GM12878 (cell line): ENCODE measurements around the gene SNX2. TPM values are rescaled to one million over a fixed set of nuclear protein-coding genes. Genes with fewer than 3 reads are reported as not detected.

Experiments
- ATAC-seq: fragments of 200-7000 bp; cut with Tn5 transposase; 3 replicates; pipeline ENCODE4 v1.9.1; 2020; ENCODE audit warnings: mild to moderate bottlenecking, moderate library complexity
- BruUV-seq: library from RNA; stranded (reverse); fragments of 400-500 nt; replicated peaks from 2 replicates; lab custom pipeline; 2021; lab: Mats Ljungman, UMichigan
- CTCF ChIA-PET: fragments of 300-600 bp; sonication (Branson Sonifier 250); formaldehyde crosslinking; extraction: SDS; loops from one replicate; lab custom pipeline; 2021; ENCODE audit warnings: inconsistent platforms; lab: Yijun Ruan, JAX
- POLR2A ChIA-PET: fragments of 350-600 bp; formaldehyde crosslinking; extraction: SDS; loops from one replicate; lab custom pipeline; 2021; ENCODE audit warnings: inconsistent platforms; lab: Charles Lee
- RAD21 ChIA-PET: fragments of 300-600 bp; sonication (Branson Sonifier 250); formaldehyde crosslinking; loops from one replicate; lab custom pipeline; 2023; ENCODE audit warnings: antibody characterized with exemption; ENCODE audit not compliant: unreplicated experiment; lab: Charles Lee
- SMC1A ChIA-PET: fragments of 300-600 bp; sonication (Branson Sonifier 250); formaldehyde crosslinking; loops from one replicate; lab custom pipeline; 2023; ENCODE audit not compliant: unreplicated experiment, uncharacterized antibody; lab: Charles Lee
- DNase-seq: peaks from one replicate; pipeline ENCODE4 v3.0.0-alpha.2; 2011; ENCODE audit warnings: low read depth, low spot score
- FAIRE-seq: peaks from 3 replicates; lab custom pipeline; 2011; peaks lifted over from hg19 to GRCh38; lab: Jason Lieb, UNC
- H2AFZ ChIP-seq: 2 replicates; pipeline ENCODE4 v1.6.0; 2011; ENCODE audit warnings: low read depth, low read length, control low read depth; ENCODE audit not compliant: control insufficient read depth
- H3K27ac ChIP-seq: 2 replicates; pipeline ENCODE4 v1.5.1; 2011; ENCODE audit warnings: control low read depth; ENCODE audit not compliant: control insufficient read depth, insufficient read depth
- H3K27me3 ChIP-seq, 2 experiments: replicated peaks in 1 of 2; 2 replicates each; pipeline versions ENCODE4 v1.6.0 to v1.6.1; 2011; ENCODE audit warnings: low read length in 1 of 2; ENCODE audit not compliant: control insufficient read depth in 2 of 2, insufficient read depth in 2 of 2
- H3K36me3 ChIP-seq, 2 experiments: 2 replicates each; pipeline ENCODE4 v1.5.1; 2011; ENCODE audit warnings: low read length in 1 of 2; ENCODE audit not compliant: control insufficient read depth in 2 of 2, insufficient read depth in 2 of 2
- H3K4me1 ChIP-seq: 2 replicates; pipeline ENCODE4 v1.6.1; 2011; ENCODE audit warnings: mild to moderate bottlenecking, low read length, moderate library complexity, mixed read lengths; ENCODE audit not compliant: control insufficient read depth, insufficient read depth
- H3K4me2 ChIP-seq: 2 replicates; pipeline ENCODE4 v1.6.0; 2011; ENCODE audit warnings: control low read depth; ENCODE audit not compliant: control insufficient read depth, insufficient read depth
- H3K4me3 ChIP-seq: fragments of 200-600 bp; sonication (generic); 2 replicates; pipeline ENCODE4 v1.5.1; 2016
- H3K79me2 ChIP-seq: 2 replicates; pipeline ENCODE4 v1.6.0; 2011; ENCODE audit warnings: low read length; ENCODE audit not compliant: control insufficient read depth, insufficient read depth
- H3K9ac ChIP-seq: 2 replicates; pipeline ENCODE4 v1.8.0; 2011; ENCODE audit warnings: low read length, control low read depth, mixed read lengths; ENCODE audit not compliant: control insufficient read depth, insufficient read depth
- H3K9me3 ChIP-seq: replicated peaks from 3 replicates; pipeline ENCODE4 v1.5.1; 2011; ENCODE audit warnings: mild to moderate bottlenecking, low read length; ENCODE audit not compliant: control insufficient read depth, insufficient read depth
- H4K20me1 ChIP-seq: 2 replicates; pipeline ENCODE4 v1.6.0; 2011; ENCODE audit not compliant: control insufficient read depth, insufficient read depth
- E4F1 ChIP-seq: fragments of 450-650 bp; IDR thresholded peaks from 2 replicates; pipeline ENCODE4 v1.6.1; 2018; ENCODE audit warnings: borderline replicate concordance, mild to moderate bottlenecking; ENCODE audit not compliant: partially characterized antibody
- HDAC2 ChIP-seq: fragments of 200-600 bp; sonication (generic); IDR thresholded peaks from 2 replicates; pipeline ENCODE4 v1.6.1; 2017
- MYC ChIP-seq: IDR thresholded peaks from 2 replicates; pipeline ENCODE4 v1.6.1; 2011; ENCODE audit warnings: mild to moderate bottlenecking, low read length, moderate library complexity, inconsistent platforms; ENCODE audit not compliant: insufficient read depth, insufficient replicate concordance, insufficient read length, severe bottlenecking
- RBBP5 ChIP-seq: fragments of 200-600 bp; sonication (generic); conservative IDR thresholded peaks from 2 replicates; pipeline ENCODE4 v1.6.1; 2016
- RFX5 ChIP-seq: IDR thresholded peaks from 2 replicates; pipeline ENCODE4 v1.6.1; 2011; ENCODE audit warnings: low read depth, low read length, improper control_type of control experiment
- RUNX3 ChIP-seq: IDR thresholded peaks from 2 replicates; pipeline ENCODE4 v1.6.1; 2012; ENCODE audit warnings: low read length, inconsistent platforms
- SMAD5 ChIP-seq: IDR thresholded peaks from 2 replicates; pipeline ENCODE4 v1.6.1; 2016; ENCODE audit warnings: antibody characterized with exemption, low read depth
- SRF ChIP-seq, 2 experiments: IDR thresholded peaks; 2 replicates each; pipeline ENCODE4 v1.6.1; 2011; ENCODE audit warnings: low read depth in 2 of 2, low read length in 2 of 2, mild to moderate bottlenecking in 1 of 2, moderate library complexity in 1 of 2
- ZNF687 ChIP-seq: fragments of 450-650 bp; IDR thresholded peaks from 2 replicates; pipeline ENCODE4 v1.6.1; 2017; ENCODE audit warnings: mild to moderate bottlenecking, moderate library complexity
- in situ Hi-C: fragments of 300-500 bp; cut with MboI; formaldehyde crosslinking; loops from 9 replicates; pipeline ENCODE4 v1.14.3; 2018; ENCODE audit warnings: mixed read lengths
- intact Hi-C: fragments of 100-400 bp; cut with micrococcal nuclease; formaldehyde crosslinking; loops from one replicate; pipeline ENCODE4 v1.14.2; 2022; ENCODE audit not compliant: unreplicated experiment
- polyA plus RNA-seq, 11 experiments: library from polyadenylated mRNA; depleted of rRNA in 4 of 11; unstranded in 6 of 11; stranded (reverse) in 5 of 11; fragments of >200 nt; fragmentation: Nextera tagmentation in 4 of 11; fragmentation: Illumina TruSeq in 1 of 11; extraction: Ambion mirVana in 4 of 11; extraction: Trizol in 1 of 11; gene quantifications; 1 replicate in 1 of 11; 2 replicates in 10 of 11; pipeline versions ENCODE4 v1.2.1 to v1.2.3, GENCODE V29; 2011 to 2016; ENCODE audit warnings: inconsistent platforms in 2 of 11, missing spikeins in 2 of 11, low read depth in 1 of 11
- total RNA-seq, 4 experiments: library from RNA; depleted of rRNA in 3 of 4; stranded (reverse); fragments of >200 nt in 3 of 4; fragmentation: Illumina TruSeq in 1 of 4; extraction: Trizol in 1 of 4; gene quantifications; 2 replicates each; pipeline versions ENCODE4 v1.2.1 to v1.2.3, GENCODE V29; 2013 to 2021
- TF ChIP-seq, protein P1 (sequence below): fragments of 450-650 bp; formaldehyde crosslinking; IDR thresholded peaks from 2 replicates; pipeline ENCODE4 v1.4.0; 2022; ENCODE audit warnings: mild to moderate bottlenecking, moderate library complexity
- TF ChIP-seq, protein P2 (sequence below), 3 experiments: IDR thresholded peaks in 2 of 3; conservative IDR thresholded peaks in 1 of 3; 2 replicates each; pipeline ENCODE4 v1.5.1; 2011; ENCODE audit warnings: low read depth in 3 of 3, low read length in 3 of 3, mild to moderate bottlenecking in 3 of 3, control low read depth in 2 of 3, moderate library complexity in 2 of 3, inconsistent platforms in 1 of 3, mixed read lengths in 1 of 3; ENCODE audit not compliant: control insufficient read depth in 2 of 3, insufficient read depth in 1 of 3; ENCODE audit errors: extremely low read depth in 1 of 3

Gene SNX2
- total and polyA plus RNA-seq, 10 of the 15 experiments (the other 5 are each of a cell fraction or from before 2014, with no cell fraction given): 46.3 to 84.3 (median 63.0) TPM

GRCh38 chr5:122738088-122738487, 36.8 kb upstream of the SNX2 start:
- FAIRE-seq (no peak), DNase-seq (no peak), ATAC-seq (no peak)
- Histone ChIP-seq H3K27me3 (no peaks in the 10 kb centered on the region), H3K36me3 (no peaks in the 10 kb centered on the region), H3K4me3 (no peak overlapping the region), H3K9ac (no peak overlapping the region), H3K27ac (no peak overlapping the region), H4K20me1 (no peaks in the 10 kb centered on the region), H3K79me2 (no peaks in the 10 kb centered on the region), H3K9me3 (no peaks in the 10 kb centered on the region), H3K4me1 (no peaks in the 10 kb centered on the region), H2AFZ (no peak overlapping the region), H3K4me2 (no peak overlapping the region)
- intact Hi-C loops: no loop called here
- SMC1A ChIA-PET: no interaction called here
- BruUV-seq: no TSS peak
- RAD21 ChIA-PET: no interaction called here
- CTCF ChIA-PET: interaction anchor here (0.9 kb wide), 1 partner anchor 18 kb away, joined by 3 read pairs; no protein-coding TSS in a partner anchor
- in situ Hi-C loops: no loop called here
- POLR2A ChIA-PET: no interaction called here
- no peak for TF ChIP-seq MYC
- no peak for TF ChIP-seq RUNX3
- no peak for TF ChIP-seq ZNF687
- TF ChIP-seq SMAD5: no peak
- TF ChIP-seq HDAC2: no peak
- no peak for TF ChIP-seq RFX5
- no peak for TF ChIP-seq RBBP5
- TF ChIP-seq SRF (IDR thresholded peaks at IDR 0.05; ENCODE audit: low read depth in 2 of 2, low read length in 2 of 2): no peak
- TF ChIP-seq, protein P1, sequence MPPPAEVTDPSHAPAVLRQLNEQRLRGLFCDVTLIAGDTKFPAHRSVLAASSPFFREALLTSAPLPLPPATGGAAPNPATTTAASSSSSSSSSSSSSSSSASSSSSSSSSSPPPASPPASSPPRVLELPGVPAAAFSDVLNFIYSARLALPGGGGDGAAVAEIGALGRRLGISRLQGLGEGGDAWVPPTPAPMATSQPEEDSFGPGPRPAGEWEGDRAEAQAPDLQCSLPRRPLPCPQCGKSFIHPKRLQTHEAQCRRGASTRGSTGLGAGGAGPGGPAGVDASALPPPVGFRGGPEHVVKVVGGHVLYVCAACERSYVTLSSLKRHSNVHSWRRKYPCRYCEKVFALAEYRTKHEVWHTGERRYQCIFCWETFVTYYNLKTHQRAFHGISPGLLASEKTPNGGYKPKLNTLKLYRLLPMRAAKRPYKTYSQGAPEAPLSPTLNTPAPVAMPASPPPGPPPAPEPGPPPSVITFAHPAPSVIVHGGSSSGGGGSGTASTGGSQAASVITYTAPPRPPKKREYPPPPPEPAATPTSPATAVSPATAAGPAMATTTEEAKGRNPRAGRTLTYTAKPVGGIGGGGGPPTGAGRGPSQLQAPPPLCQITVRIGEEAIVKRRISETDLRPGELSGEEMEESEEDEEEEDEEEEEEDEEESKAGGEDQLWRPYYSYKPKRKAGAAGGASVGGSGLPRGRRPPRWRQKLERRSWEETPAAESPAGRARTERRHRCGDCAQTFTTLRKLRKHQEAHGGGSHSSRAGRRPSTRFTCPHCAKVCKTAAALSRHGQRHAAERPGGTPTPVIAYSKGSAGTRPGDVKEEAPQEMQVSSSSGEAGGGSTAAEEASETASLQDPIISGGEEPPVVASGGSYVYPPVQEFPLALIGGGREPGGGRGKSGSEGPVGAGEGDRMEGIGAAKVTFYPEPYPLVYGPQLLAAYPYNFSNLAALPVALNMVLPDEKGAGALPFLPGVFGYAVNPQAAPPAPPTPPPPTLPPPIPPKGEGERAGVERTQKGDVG (CRISPR knock-in tag): no peak
- TF ChIP-seq, protein P2, sequence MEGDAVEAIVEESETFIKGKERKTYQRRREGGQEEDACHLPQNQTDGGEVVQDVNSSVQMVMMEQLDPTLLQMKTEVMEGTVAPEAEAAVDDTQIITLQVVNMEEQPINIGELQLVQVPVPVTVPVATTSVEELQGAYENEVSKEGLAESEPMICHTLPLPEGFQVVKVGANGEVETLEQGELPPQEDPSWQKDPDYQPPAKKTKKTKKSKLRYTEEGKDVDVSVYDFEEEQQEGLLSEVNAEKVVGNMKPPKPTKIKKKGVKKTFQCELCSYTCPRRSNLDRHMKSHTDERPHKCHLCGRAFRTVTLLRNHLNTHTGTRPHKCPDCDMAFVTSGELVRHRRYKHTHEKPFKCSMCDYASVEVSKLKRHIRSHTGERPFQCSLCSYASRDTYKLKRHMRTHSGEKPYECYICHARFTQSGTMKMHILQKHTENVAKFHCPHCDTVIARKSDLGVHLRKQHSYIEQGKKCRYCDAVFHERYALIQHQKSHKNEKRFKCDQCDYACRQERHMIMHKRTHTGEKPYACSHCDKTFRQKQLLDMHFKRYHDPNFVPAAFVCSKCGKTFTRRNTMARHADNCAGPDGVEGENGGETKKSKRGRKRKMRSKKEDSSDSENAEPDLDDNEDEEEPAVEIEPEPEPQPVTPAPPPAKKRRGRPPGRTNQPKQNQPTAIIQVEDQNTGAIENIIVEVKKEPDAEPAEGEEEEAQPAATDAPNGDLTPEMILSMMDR (IDR thresholded peaks at IDR 0.05 in 2 of 3, conservative IDR thresholded peaks at IDR 0.05 in 1 of 3; ENCODE audit: control insufficient read depth in 2 of 3, extremely low read depth in 1 of 3, insufficient read depth in 1 of 3, low read depth in 3 of 3, low read length in 3 of 3): no peak
- no peak for TF ChIP-seq E4F1
